NCI-H2081 (cell line): ENCODE data around the gene ATP10A.

Experiments
- DNase-seq, 2 experiments: peaks; one replicate each; lab custom pipeline; 2025; lab: John Stamatoyannopoulos, UW

The ATP10A gene

GRCh38 chr15:25737218-25737643 lies 125.9 kb downstream of the ATP10A start:
- no peak for DNase-seq

- no peak for DNase-seq
These were observed 126.7 kb downstream of the ATP10A start for GRCh38 chr15:25736461-25736860.

GRCh38 chr15:25735550-25736384 lies 127.4 kb downstream of the ATP10A start:
- DNase-seq, result no peak

GRCh38 chr15:25734680-25735355 lies 128.3 kb downstream of the ATP10A start:
- no peak for DNase-seq

GRCh38 chr15:25733856-25734679 lies 129.1 kb downstream of the ATP10A start:
- DNase-seq, result no peak

GRCh38 chr15:25733036-25733855 lies 129.9 kb downstream of the ATP10A start:
- DNase-seq, result no peak

- no peak for DNase-seq
These were observed 130.9 kb downstream of the ATP10A start for GRCh38 chr15:25732191-25732590.

GRCh38 chr15:25731411-25731810 lies 131.7 kb downstream of the ATP10A start:
- no peak for DNase-seq

GRCh38 chr15:25730918-25731317 lies 132.2 kb downstream of the ATP10A start:
- DNase-seq, result no peak

- no peak for DNase-seq
These were observed 134.3 kb downstream of the ATP10A start for GRCh38 chr15:25728816-25729215.

GRCh38 chr15:25727867-25728600 lies 135.1 kb downstream of the ATP10A start:
- no peak for DNase-seq

GRCh38 chr15:25727116-25727515 lies 136.0 kb downstream of the ATP10A start:
- no peak for DNase-seq

- no peak for DNase-seq
These were observed 137.4 kb downstream of the ATP10A start for GRCh38 chr15:25725758-25726157.

- no peak for DNase-seq
These were observed 138.2 kb downstream of the ATP10A start for GRCh38 chr15:25724899-25725298.

- DNase-seq, result no peak
These were observed 141.5 kb downstream of the ATP10A start for GRCh38 chr15:25721605-25721955.

- DNase-seq, result no peak
These were observed 143.8 kb downstream of the ATP10A start for GRCh38 chr15:25719101-25719985.

GRCh38 chr15:25718597-25718996 lies 144.5 kb downstream of the ATP10A start:
- no peak for DNase-seq

- no peak for DNase-seq
These were observed 145.0 kb downstream of the ATP10A start for GRCh38 chr15:25718169-25718536.

GRCh38 chr15:25717457-25718168 lies 145.5 kb downstream of the ATP10A start:
- no peak for DNase-seq

GRCh38 chr15:25717127-25717456 lies 146.0 kb downstream of the ATP10A start:
- DNase-seq, result no peak
